OCI-LY7 (cell line): Measurements from ENCODE around the gene PKN3.

Experiments
- EZH2phosphoT487 ChIP-seq: fragments of 200-600 bp; sonication (generic); IDR thresholded peaks from 2 replicates; pipeline ENCODE4 v1.6.1; 2018; ENCODE audit warnings: low read depth, borderline replicate concordance, mild to moderate bottlenecking, mixed run types, antibody characterized with exemption, low read length, moderate library complexity, mixed read lengths
- TF ChIP-seq, protein P1 (sequence below): fragments of 200-600 bp; sonication (generic); conservative IDR thresholded peaks from 2 replicates; pipeline ENCODE4 v1.5.1; 2014; ENCODE audit warnings: mild to moderate bottlenecking, antibody characterized with exemption, low read length, moderate library complexity, mixed read lengths

DNA sequence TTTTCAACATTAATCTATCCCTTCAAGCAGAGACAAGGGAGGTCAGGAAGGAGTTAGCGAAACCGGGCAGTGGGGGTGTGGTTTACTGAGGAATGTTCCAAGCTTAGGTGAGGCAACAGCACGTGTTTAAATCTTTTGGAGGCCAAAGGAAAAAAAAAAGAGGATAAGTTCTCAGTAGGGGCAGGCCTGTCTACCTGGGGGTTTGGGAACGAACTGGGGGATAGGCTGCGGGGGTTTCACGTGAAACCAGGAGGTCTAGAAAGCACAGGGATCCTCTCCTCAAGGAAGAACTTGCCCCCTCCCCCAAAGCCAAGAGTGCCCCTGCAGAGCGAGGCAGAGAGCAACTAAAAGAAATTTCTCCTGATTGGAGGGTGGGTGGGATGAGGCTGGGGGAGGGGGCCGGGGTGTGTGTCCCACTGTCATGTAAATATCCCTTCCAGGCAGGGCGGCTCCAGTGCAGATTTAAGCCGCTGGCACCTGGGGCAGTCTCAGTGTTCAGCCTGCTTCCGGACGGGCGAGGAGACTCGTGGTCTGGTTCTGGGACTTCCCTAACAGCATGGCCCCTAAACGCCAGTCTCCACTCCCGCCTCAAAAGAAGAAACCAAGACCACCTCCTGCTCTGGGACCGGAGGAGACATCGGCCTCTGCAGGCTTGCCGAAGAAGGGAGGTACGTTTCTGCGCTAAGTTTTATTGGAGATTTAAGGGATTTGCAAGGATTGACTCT lies 18.8 kb upstream of the PKN3 start:
- TF ChIP-seq, protein P1, sequence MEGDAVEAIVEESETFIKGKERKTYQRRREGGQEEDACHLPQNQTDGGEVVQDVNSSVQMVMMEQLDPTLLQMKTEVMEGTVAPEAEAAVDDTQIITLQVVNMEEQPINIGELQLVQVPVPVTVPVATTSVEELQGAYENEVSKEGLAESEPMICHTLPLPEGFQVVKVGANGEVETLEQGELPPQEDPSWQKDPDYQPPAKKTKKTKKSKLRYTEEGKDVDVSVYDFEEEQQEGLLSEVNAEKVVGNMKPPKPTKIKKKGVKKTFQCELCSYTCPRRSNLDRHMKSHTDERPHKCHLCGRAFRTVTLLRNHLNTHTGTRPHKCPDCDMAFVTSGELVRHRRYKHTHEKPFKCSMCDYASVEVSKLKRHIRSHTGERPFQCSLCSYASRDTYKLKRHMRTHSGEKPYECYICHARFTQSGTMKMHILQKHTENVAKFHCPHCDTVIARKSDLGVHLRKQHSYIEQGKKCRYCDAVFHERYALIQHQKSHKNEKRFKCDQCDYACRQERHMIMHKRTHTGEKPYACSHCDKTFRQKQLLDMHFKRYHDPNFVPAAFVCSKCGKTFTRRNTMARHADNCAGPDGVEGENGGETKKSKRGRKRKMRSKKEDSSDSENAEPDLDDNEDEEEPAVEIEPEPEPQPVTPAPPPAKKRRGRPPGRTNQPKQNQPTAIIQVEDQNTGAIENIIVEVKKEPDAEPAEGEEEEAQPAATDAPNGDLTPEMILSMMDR: no peak
- no peak for TF ChIP-seq EZH2phosphoT487
